CD4-positive, alpha-beta T cell treated with Interleukin-12 subunit alpha and Interleukin-12 subunit beta, for 1 hour (primary cell): ENCODE data around the gene LRPPRC.
A peak's percentile ranks its signal among the peaks of the same experiment; 100 is the strongest.
"Not testable (repeated sequence)": the region's sequence is repeated elsewhere in the genome, so short reads cannot be mapped to it uniquely, and the experiment has no call there.

ENCODE experiments used
- DNase-seq: peaks from one replicate; pipeline ENCODE4 v3.0.0-alpha.2; 2020

The LRPPRC gene

DNA sequence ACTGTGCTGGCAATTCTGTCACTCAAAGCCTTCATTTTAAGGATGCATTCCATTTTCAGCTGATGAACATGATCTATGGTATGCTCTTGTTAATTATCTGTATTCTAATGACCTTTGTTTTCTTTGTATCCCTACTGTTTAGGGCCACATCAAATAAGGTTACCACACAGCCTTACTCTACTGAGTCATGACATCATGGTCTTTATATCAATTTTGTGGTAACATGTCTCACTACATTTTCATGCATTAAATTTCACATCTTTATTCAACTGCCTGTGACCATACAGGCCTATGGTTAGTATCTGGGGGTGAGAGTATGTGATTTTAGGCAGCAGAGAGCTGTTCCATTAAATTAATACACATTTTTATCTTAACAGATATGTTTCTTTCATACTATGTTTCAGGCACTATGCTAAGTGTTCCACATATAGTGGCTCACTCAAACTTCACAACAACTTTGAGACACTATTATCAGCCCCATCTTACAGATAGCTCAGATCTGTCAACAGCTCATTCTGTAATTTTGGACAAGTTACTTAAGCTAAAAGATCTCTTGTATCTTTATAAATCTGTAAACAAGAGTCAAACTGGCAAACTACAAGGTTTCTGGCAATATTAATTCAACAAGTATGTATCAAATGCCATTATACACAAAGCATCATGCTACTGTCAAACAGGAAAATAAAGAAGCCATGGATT lies 18.0 kb downstream of the LRPPRC start:
- no peak for DNase-seq

DNA sequence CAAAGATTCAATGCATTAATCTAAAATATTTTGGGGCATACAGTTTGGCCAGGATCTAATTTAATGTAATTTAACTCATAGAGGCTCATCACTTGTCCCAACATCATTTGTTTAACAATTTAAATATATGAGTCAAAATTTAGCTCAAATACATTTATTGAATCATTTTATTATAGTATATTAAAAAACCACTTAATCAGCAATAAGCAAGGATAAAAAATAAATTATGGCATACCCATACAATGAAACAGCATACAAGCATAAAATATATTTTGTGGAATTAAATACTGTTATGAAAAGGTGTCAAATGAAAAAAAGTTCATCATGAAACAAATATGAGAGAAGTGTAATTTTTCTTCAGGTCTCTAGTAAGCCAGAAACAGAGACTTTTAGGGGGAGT lies 34.9 kb downstream of the LRPPRC start:
- DNase-seq: no peak

DNA sequence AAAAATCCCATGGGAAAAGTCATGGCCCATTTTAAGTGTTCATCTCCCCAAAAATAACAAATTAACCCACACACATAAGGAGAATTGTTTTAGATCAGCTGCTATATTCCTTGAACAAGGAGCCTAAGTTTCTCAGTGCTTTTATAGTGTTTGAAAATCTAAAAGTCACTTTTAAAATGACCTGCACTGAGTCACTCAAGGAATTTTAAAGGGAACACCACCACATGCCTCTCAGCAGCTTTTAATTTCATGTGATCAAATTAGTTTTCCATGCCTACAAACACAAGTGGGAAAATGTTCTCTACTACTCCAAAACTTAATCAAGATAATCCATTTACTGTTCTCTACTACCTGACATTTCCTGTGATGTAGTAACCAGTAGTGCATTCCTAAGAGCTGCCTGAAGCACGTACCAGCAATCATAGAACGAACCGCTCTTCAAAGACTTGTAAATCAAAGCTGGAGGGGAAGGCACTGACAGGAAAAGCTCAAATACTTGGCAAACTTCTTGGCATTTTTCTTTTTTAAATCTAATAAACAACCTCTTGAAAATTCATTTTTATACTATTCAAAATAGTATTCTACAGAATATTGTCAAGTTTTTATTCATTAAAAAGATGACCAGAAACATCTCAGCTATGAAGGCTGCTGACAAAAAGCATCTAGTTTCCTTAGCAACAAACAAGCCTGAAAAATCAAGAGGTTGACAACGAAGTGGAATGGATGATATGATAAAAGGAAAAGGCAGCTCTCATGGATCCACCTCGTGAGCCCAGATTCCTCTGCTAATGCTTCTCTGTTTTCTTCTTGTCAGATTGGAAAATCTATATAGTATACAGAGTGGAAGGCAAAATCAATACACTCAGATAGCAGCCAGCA lies 37.2 kb downstream of the LRPPRC start:
- DNase-seq: no peak

DNA sequence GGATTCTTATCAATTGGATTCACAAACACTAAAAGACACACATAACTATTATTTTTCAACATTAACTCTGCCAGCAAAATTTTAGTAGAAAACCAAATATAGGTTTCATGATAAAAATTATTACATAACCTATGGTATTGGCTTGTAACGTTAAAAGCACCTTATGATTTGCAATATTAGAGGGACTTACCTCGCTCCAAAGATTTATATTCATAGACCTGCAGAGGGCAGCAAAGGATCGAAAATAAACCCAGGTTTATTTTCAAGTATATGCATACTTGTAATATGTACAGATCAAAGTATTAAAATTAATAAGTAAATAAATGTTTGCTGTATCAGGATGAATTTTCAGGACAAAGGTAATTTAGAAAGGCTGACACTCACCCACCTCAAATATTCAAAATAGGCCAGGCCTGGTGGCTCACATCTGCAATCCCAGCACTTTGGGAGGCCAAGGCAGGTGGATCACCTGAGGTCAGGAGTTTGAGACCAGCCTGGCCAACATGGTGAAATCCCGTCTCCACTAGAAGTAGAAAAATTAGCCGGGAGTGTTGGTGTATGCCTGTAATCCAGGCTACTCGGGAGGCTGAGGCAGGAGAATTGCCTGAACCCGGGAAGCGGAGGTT lies 45.3 kb downstream of the LRPPRC start:
- peak; percentile 55 for DNase-seq

DNA sequence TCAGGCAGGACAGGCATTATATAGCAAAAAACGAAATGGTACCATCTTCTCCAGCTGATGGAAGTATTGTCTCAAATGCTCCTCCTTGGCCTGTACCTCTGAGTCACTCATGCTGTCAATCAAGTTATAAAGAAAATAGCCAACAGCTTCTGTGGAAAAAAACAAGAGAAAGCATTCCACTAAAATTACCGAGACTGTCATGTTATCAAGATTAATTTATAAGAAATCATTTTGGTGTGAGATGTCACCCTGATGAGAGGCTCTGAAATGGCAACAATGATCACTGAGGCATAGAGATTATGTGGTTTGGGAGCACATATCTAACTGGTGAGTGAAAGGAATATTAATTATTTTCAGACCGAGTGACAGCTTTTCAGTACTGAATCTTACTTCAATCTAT lies 47.4 kb downstream of the LRPPRC start:
- DNase-seq: no peak

DNA sequence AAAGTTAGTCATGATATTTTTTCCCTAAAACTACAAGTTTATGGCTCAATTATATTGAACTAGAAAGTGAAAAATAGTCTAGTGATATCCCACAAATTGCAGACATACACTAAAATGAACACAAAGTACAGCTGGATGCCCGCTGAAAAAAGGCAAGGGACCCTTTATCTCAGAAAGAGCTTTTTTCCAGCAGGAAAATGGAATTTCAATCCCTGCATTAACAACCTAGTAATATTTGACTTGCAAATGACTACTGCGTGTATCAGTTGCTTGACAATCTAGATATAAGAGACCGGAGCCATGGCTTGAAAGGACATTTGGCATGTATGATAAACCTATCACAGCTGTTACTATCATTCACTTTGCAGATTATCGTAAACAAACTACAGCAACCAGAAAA lies 49.1 kb downstream of the LRPPRC start:
- no peak for DNase-seq

DNA sequence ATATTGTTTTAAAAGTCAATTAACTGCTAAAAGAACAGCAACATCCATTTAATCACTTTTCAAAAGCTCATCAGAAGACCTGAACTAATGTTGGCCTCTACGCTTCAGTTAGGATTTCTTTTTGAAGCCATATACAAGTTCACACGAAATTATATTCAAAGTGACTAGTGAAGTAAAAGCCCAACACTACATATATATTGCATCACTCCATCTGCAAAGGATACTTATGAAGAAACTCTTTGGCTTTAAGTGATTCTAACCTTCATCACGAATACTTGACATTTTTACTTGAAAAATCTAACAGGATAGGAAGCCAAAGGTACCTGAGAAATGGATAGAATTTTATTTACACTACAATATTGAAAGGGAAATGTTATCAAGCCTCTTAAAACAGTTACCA lies 50.4 kb downstream of the LRPPRC start:
- DNase-seq: no peak

DNA sequence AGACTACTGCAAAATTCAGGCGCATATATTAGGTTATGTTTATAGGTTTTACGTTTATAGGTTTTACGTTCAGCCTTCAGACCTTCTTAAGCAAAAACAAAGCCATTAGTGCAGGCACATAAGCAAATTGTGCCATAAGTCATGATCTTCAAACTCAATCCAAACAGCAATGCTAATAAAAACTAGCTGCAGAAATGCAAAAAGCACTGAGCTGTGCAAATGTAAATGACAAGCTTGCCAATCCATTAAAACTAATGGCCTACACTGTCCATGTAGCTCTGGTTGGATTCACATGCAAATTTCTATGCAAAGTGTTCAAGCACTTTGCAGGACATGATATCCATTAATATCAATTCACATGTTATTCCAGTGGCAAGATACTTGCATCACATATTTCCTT lies 50.9 kb downstream of the LRPPRC start:
- no peak for DNase-seq

DNA sequence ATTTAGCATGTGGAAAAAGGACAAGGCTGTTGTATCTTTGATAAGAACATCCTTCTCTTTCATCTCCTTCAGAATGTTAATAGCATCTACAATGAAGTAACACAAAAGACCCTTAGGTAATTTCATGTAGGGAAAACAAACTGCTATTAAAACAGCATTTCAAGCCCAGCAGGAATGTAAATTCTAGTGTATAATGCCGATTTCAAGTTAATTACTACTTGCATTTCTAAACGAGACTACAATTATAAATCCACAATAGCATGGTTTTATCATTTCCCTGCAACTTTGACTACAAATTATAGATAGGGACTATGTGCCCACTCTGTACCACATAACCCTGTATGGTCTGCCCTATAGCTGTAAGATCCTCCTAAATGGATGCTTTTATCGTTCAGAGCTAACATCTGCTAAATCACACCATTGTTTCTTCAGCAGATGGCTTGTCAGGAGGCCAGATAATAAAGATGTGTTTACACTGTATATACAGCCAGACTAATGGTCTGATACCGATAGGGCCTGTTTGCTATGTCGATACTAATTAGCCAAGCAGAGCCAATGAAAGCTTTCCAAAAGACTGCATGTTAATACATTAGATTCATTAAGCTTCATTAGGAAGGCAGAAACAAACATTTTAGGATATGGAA lies 51.9 kb downstream of the LRPPRC start:
- no peak for DNase-seq

DNA sequence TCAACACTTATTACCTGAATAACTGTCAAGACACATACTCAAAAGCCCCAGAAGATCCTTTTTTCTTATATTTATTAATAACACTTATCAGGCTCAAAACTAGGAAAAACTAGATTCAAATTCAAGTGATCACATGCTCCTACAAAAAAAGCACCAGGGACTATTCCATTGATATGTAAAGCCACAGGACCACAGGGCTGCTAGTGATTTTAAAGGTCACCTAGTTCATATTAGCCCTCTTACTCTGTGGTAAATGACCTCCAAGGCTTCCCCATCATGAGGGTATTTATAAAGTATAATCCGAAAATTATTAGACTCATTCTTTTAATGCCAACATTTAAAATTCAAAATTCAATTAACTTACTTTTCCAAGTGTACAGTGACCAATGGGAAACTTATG lies 52.5 kb downstream of the LRPPRC start:
- no peak for DNase-seq

DNA sequence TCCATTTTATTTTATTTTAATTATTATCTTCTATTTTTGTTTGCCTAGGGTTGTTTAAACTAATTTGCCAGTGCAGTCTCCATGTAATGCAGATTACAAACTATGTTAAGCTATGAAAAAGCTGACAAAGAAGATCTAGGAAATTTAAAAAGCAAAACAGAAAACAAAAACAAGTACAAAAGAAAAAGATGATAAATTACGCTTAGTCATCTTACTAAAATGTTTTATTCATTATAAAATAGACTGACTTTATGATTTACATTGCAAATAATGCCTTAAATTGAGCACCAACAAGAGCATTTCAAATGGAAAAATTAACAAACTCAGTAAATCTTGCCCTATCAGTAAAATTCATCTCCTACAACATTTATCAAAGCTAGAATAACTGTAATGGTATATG lies 52.9 kb downstream of the LRPPRC start:
- DNase-seq: no peak

DNA sequence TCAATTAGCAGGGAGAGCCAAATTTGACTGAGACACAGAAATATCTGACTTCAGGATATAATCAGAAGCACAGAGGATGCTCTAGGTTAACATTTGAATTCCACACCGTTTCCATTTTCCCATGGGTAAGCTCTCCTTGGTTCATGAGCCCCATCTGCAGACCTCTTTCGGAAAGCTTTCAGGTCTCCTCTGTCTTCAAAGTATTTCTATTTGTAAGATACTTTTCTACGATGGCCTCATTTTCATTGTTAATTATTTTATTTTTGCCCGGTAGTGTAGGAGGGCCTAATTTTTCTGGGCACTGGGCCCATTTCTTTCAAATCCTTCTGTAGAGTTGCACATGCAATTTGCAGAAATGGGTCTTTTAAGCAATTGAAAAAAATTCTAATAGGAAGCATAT lies 53.8 kb downstream of the LRPPRC start:
- DNase-seq: no peak

DNA sequence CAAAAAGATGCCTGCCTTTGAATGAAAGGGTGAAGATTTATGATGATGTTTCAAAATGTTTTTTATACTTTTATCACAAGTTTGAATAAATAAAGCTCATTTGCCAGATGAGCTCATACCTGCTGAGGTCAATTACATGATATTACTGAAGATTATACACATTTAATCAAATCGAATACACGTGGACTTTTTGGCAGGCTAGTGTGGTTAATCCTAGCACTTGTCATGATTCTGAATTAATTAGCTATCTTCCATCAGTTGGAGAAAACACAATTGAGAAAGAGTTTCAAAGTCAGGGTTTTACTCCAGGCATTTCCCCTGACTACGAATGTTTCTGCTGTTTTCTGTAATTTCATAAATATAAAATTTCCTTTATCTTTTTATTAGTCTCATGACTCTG lies 54.4 kb downstream of the LRPPRC start:
- DNase-seq: no peak

DNA sequence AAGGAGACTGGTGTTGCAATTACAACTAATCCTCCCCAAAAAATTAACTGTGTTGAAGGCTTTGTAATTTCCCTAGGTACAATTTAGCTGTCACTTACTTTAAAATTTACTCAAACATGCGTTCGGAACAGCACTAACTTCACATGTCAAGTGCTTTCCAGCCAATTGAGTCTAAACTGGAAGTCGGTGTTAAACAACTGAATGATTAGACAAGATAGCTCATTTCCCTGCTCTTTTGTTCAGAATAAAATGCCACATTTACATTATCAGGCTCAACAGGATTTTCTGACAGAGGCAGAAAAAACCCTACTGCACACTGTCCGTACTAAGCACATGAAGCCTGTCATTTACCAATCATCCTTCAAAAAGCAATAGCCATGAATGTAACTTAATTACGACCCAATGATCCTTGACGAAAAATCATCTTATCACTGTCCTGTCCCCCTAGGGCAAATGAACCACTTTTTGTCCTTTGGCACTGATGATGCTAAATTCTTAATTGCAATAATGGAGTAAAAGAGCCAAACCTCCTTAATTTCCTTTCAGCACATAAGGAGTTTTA lies 56.0 kb downstream of the LRPPRC start:
- no peak for DNase-seq

DNA sequence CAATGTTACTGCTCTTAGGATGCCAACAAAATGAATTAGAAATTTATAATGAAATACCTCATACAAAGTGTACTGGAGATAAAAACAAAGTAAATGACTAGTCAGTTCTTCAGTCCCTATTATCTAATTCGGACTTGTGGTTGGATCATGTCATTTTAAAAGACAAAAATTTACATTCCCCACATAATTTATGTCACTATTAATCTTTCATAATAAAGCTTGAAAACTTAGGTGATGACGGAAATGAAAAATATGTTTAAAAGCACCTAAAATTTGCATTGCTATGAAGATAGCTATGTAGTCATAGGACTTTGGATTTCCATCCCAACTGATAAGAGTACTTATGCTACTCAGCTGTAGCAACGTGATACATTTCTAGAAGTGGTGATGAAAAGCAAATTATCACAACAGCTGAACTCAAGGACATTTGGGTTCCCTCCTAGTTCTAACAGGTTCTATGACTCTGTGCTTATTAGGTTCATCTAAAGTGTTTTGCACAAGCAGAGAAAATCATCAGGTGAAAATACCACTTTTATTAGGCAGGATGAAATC lies 58.4 kb downstream of the LRPPRC start:
- DNase-seq: no peak

DNA sequence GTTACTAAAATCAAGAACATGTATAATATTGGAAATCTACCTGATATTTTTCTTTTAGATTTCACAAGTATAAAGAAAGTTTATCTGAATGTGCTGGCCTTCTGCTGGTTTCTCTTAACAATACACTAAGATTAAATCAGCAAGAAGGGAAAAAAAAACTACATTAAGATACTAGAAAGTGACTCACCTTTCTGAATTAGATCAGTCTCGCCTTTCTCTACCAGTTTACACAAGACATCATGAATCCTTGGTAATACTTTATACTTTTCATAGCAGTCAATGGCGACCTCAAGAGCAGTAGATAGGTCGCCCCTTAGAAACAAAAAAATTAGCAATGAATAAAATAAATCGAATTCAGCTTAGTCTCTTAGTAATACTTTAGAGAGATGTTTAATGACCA lies 61.2 kb downstream of the LRPPRC start:
- DNase-seq: no peak

DNA sequence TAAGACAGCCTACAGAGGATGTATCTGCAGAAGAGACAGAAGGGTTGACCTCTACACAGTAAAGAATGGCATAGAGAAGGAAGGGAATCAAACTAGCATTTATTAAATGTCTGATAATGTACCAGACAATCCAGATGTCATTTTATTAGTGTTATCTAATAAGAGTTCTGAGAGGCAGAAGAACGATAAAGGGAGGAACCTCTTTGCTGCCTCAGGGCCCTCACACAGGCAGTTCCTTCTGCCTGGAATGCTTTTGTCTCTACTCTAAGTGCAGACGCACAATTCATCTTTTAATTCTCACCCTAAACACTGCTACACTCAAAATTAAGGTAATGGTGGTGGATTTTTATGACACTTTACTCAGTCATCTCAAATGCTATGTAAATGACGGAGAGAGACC lies 64.5 kb downstream of the LRPPRC start:
- no peak for DNase-seq

DNA sequence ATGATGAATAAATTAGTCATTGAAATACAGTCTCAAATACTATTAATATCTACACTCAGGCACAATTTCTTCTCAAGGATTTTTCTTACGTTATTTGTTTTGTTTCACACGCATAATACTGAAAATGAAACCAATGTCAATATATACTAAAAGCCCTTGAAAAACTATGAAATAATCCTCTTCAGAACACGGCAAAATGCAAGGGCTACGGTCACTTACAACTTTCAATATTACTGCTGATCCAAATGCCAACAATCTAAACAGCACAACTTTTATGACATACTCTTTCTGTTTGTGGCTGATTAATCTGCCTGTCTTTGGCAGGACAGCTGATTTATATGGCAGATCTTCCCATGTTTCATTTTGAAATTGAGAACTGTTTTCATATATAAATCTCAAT lies 68.3 kb downstream of the LRPPRC start:
- DNase-seq: no peak

DNA sequence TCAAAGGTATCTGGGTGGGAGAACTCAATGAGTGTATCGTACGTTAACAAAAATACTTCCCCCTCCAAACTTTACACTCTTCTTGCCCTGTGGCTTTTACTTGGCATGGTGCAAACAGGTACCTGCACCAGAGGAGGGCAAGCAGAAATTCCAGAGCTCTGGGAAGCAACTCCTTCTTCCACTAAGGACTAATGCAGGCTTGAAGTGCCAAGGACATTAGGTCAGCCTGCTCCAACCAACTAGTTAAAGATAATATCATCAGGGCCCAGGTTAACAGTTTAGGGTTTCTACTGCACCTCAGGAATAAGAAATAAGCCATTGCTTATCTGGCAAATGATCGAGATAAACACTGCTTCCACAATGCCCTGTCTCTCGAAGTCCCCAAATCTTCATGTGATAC lies 70.4 kb downstream of the LRPPRC start:
- no peak for DNase-seq

DNA sequence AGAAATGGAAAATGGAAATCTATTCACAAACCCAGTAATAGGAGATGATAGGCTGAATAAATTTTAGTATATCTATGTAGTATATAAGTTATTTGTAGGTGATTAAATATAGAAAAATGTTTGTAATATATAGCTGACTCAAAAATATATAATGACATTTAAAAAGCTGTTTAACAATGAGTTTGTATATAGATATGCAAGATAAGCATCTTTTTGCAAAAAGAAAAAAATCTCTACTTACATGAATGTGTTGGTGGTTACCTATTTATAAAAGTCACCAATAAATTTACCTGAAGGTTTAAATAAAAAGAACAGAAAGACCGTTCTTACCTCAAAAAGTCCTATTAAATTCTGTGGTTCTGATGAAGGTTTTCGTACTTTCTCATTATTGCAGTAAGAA lies 71.3 kb downstream of the LRPPRC start:
- DNase-seq: no peak

DNA sequence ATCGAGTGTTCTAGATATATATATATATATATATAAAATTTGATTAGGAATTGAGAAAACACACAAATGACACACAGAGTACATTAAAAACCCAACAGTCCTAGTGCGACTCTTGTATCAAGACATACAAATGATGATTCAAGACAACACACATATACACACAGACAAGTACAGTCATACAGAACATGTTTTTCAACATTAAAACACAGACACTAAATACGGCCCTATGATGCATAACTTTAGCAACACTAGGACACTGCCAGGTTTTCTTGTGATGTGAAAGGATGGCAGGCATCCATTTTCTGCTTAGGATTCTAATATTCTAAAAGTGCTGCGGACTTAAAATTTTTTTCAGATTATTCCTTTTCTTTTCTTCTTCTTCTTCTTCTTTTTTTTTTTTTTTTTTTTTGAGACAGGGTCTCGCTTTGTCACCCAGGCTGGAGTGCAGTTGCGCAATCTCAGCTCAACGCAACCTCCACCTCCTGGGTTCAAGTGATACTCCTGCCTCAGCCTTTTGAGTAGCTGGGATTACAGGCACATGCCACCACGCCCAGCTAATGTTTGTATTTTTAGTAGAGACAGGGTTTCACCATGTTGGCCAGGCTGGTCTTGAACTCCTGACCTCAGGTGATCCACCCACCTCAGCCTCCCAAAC lies 84.5 kb downstream of the LRPPRC start:
- not testable (repeated sequence) for DNase-seq

DNA sequence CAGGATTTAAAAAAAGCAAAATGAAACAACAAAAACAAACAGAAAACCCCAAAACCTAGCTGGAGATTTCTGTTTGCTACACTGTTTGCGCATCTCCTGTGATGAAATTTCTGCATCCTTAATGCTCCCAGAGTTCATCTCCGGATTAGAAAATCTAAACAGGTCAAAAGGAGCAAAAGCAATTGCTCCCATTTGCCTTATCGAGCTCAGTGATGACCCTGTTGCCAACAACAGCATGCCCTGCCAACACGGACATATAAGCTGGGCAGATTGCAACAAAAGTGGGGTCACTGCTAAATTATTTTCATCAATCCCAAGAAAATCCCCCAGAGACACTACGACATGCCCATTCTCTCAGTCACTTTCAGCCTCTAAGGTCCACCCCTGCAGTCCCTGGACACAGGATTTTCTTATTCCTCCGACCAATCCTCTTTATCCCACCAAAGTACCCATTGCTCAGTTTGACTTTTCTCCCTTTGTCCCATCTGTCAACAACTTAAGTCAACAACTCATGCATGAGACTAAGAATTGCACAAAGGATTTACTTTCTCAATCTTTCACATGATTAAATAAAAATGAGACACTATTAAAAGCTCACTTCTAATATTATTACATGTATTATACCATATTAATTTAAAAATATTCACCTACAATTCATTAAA lies 89.2 kb downstream of the LRPPRC start:
- no peak for DNase-seq
